CD4-positive, alpha-beta T cell (primary cell): ENCODE data around the gene LDHB. TPM values are rescaled to one million over a fixed set of nuclear protein-coding genes. Genes with fewer than 3 reads are reported as not detected.
A peak's percentile ranks its signal among the peaks of the same experiment; 100 is the strongest.

Source experiments
- ATAC-seq: fragments of 200-7000 bp; cut with Tn5 transposase; one replicate; pipeline ENCODE4 v1.10.0; 2022; ENCODE audit warnings: mild to moderate bottlenecking; ENCODE audit not compliant: poor library complexity
- CTCF ChIA-PET: fragments of 350-600 bp; sonication (Branson Sonifier 250); formaldehyde crosslinking; loops from one replicate; lab custom pipeline; 2021; ENCODE audit warnings: antibody characterized with exemption, inconsistent platforms; lab: Charles Lee
- POLR2A ChIA-PET: fragments of 350-600 bp; sonication (Branson Sonifier 250); formaldehyde crosslinking; loops from one replicate; lab custom pipeline; 2021; ENCODE audit warnings: antibody characterized with exemption, inconsistent platforms; lab: Charles Lee
- DNase-seq, 14 experiments: peaks; one replicate each; pipeline ENCODE4 v3.0.0-alpha.2; 2013 to 2020; ENCODE audit warnings: mixed read lengths in 2 of 14
- H3K27ac ChIP-seq, 2 donors: one replicate each; pipeline versions ENCODE4 v1.5.1 to v1.7.0; 2013; ENCODE audit warnings: low read length in 2 of 2, low read depth in 1 of 2, mild to moderate bottlenecking in 1 of 2
- H3K27me3 ChIP-seq, 2 experiments: 1 replicate in 1 of 2; 2 replicates in 1 of 2; pipeline versions ENCODE4 v1.6.1 to v1.7.0; 2013; ENCODE audit warnings: low read length in 2 of 2, control low read depth in 1 of 2, mild to moderate bottlenecking in 1 of 2, moderate library complexity in 1 of 2; ENCODE audit not compliant: insufficient read depth in 2 of 2, control insufficient read depth in 1 of 2
- H3K36me3 ChIP-seq: one replicate; pipeline ENCODE4 v1.6.1; 2013; ENCODE audit warnings: low read length, control low read depth; ENCODE audit not compliant: insufficient read depth
- H3K4me1 ChIP-seq: one replicate; pipeline ENCODE4 v1.6.1; 2013; ENCODE audit warnings: low read length, control low read depth; ENCODE audit not compliant: insufficient read depth
- H3K4me3 ChIP-seq: one replicate; pipeline ENCODE4 v1.5.1; 2013; ENCODE audit warnings: mild to moderate bottlenecking, low read length, moderate library complexity
- H3K9me3 ChIP-seq, 2 experiments: 1 replicate in 1 of 2; 2 replicates in 1 of 2; pipeline versions ENCODE4 v1.6.1 to v1.7.0; 2013; ENCODE audit warnings: low read length in 2 of 2, mild to moderate bottlenecking in 2 of 2, control low read depth in 1 of 2, moderate library complexity in 1 of 2; ENCODE audit not compliant: control insufficient read depth in 1 of 2, insufficient read depth in 1 of 2
- H3K27ac Mint-ChIP-seq: one replicate; pipeline ENCODE4 v1.8.0; 2020; ENCODE audit warnings: mixed read lengths
- H3K27me3 Mint-ChIP-seq: one replicate; pipeline ENCODE4 v1.8.0; 2021; ENCODE audit warnings: mixed read lengths
- H3K36me3 Mint-ChIP-seq: one replicate; pipeline ENCODE4 v1.8.0; 2021; ENCODE audit warnings: low read depth, mixed read lengths
- H3K4me1 Mint-ChIP-seq: one replicate; pipeline ENCODE4 v1.8.0; 2021; ENCODE audit warnings: low read depth, mixed read lengths
- H3K4me3 Mint-ChIP-seq: one replicate; pipeline ENCODE4 v1.8.0; 2020; ENCODE audit warnings: mild to moderate bottlenecking, mixed read lengths
- H3K9me3 Mint-ChIP-seq: one replicate; pipeline ENCODE4 v1.8.0; 2020; ENCODE audit warnings: mixed read lengths
- CTCF ChIP-seq: fragments of 200-600 bp; IDR thresholded peaks from one replicate; pipeline ENCODE4 v1.8.0; 2022; ENCODE audit warnings: antibody characterized with exemption, mild to moderate bottlenecking
- intact Hi-C, 2 experiments: fragments of 100-400 bp; cut with DNase I in 1 of 2; cut with micrococcal nuclease in 1 of 2; formaldehyde crosslinking; loops; one replicate each; pipeline versions ENCODE4 v1.15.1 to v1.9.0; 2023 to 2025; cut with DNase I, micrococcal nuclease
- total RNA-seq, 174 experiments: library from RNA in 2 of 174; stranded (reverse) in 2 of 174; gene quantifications; one replicate each; pipeline ENCODE4 v1.2.3 and lab custom pipeline; 2021 to 2026

The LDHB gene
- total RNA-seq, 2 experiments from 2014 or later = 559 to 605 TPM

DNA sequence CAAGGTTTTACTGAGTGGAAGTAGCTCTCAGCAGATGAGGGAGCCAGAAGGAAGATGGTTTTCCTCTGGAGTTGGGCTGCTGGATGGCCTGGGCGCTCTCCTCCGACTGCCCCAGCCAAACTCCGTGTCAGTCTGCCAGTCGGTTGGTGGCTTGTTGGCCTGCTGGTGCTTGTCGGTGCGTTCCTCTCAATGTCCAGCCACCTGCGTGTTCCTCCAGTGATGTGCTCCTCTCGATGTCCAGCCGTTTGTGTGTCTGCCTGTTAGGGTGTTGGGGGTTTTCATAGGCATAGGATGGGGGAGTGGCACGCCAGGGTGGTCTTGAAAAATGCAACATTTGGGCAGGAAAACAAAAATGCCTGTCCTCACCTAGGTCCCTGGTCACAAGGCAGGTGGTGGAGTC lies 37.0 kb upstream of the LDHB start:
- ChIA-PET CTCF (no interaction called here), POLR2A (no interaction called here)
- no peak overlapping the region for H3K27ac ChIP-seq
- DNase-seq = no peak
- no peak overlapping the region for H3K4me3 ChIP-seq
- no peak for ATAC-seq
- Mint-ChIP-seq H3K27ac (no peak overlapping the region), H3K4me3 (no peak overlapping the region), H3K9me3 (peaks cover 6% of the 10 kb centered on the region), H3K4me1 (peaks cover 50% of the 10 kb centered on the region), H3K36me3 (peaks cover 3% of the 10 kb centered on the region), H3K27me3 (peaks cover 5% of the 10 kb centered on the region)
- H3K9me3 ChIP-seq = no peaks in the 10 kb centered on the region
- no peaks in the 10 kb centered on the region for H3K27me3 ChIP-seq
- H3K36me3 ChIP-seq = no peaks in the 10 kb centered on the region
- intact Hi-C loops = loop anchor here in 1 of 2 experiments (5.0 to 10.0 kb wide), 4 partner anchors 470 to 768 kb away; partner anchors contain the start of gene ST8SIA1
- peaks cover 7% of the 10 kb centered on the region for H3K4me1 ChIP-seq
- no peak for TF ChIP-seq CTCF

GRCh38 chr12:21691515-21691914 lies 33.9 kb upstream of the LDHB start:
- Mint-ChIP-seq H3K27ac (peak overlapping the region; percentile 82), H3K4me3 (peak overlapping the region; percentile 12), H3K9me3 (peaks cover 14% of the 10 kb centered on the region), H3K36me3 (peaks cover 19% of the 10 kb centered on the region), H3K4me1 (peaks cover 38% of the 10 kb centered on the region), H3K27me3 (no peaks in the 10 kb centered on the region)
- Histone ChIP-seq H3K27ac (peak overlapping the region in 1 of 2 donors; percentile 15), H3K9me3 (peaks cover 11 to 18% of the 10 kb centered on the region in 2 experiments), H3K27me3 (no peaks in the 10 kb centered on the region), H3K4me3 (no peak overlapping the region), H3K4me1 (peaks cover 5% of the 10 kb centered on the region), H3K36me3 (no peaks in the 10 kb centered on the region)
- TF ChIP-seq CTCF = no peak
- ChIA-PET CTCF (no interaction called here), POLR2A (interaction anchor here (1.0 to 2.5 kb wide), 5 partner anchors 8 to 254 kb away, joined by 3 to 22 read pairs (median 5); partner anchors contain the start of genes LDHB and PYROXD1)
- DNase-seq (no peak), ATAC-seq (no peak)
- intact Hi-C loops = loop anchor here in 1 of 2 experiments (10.0 kb wide), 2 partner anchors 473 to 643 kb away; partner anchors contain the start of gene ST8SIA1

DNA sequence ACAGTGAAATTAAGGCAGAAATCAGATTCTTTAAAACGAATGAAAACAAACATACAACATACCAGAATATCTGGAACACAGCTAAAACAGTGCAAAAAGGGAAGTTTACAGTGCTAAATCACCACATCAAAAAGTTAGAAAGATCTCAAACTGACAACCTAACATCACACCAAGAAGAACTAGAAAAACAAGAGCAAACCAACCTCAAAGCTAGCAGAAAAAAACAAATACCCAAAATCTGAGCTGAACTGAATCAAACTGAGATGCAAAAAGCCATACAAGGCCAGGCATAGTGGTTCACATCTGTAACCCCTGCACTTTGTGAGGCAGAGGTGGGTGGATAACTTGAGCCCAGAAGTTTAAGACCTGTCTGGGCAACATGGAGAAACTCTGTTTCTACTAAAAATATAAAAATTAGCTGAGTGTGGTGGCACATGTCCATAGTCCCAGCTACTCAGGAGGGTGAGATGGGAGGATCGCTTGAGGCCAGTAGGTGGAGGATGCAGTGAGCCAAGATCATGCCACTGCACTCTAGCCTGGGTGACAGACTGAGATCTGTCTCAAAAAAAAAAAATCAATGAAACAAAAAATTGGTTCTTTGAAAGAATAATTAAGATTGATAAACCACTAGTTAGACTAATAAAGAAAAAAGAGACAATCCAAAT lies 33.2 kb upstream of the LDHB start:
- peak overlapping the region in 1 of 2 donors; percentile 15 for H3K27ac ChIP-seq
- ATAC-seq (peak; percentile 69), DNase-seq (peak in 3 of 14 experiments; percentile 27 to 51 (median 27))
- peaks cover 5% of the 10 kb centered on the region for H3K4me1 ChIP-seq
- H3K4me3 Mint-ChIP-seq = peak overlapping the region; percentile 8
- no peaks in the 10 kb centered on the region for H3K27me3 ChIP-seq
- intact Hi-C loops = loop anchor here in 1 of 2 experiments (10.0 kb wide), 2 partner anchors 474 to 644 kb away; partner anchors contain the start of gene ST8SIA1
- POLR2A ChIA-PET = interaction anchor here (0.6 to 2.5 kb wide), 10 partner anchors 9 to 253 kb away, joined by 3 to 22 read pairs (median 4); partner anchors contain the start of genes LDHB and PYROXD1
- no peak overlapping the region for H3K4me3 ChIP-seq
- peaks cover 11 to 18% of the 10 kb centered on the region in 2 experiments for H3K9me3 ChIP-seq
- H3K27me3 Mint-ChIP-seq = no peaks in the 10 kb centered on the region
- H3K36me3 Mint-ChIP-seq = peaks cover 19% of the 10 kb centered on the region
- no peak for TF ChIP-seq CTCF
- H3K9me3 Mint-ChIP-seq = peaks cover 14% of the 10 kb centered on the region
- peak overlapping the region; percentile 82 for H3K27ac Mint-ChIP-seq
- CTCF ChIA-PET = no interaction called here
- H3K4me1 Mint-ChIP-seq = peaks cover 38% of the 10 kb centered on the region
- H3K36me3 ChIP-seq = no peaks in the 10 kb centered on the region
